ENCODE data around the gene STPG4.
"Not testable (repeated sequence)": the region's sequence is repeated elsewhere in the genome, so short reads cannot be mapped to it uniquely, and the experiment has no call there.

STPG4 gene

GRCh38 chr2:47173986-47174732, 19.1 kb upstream of the STPG4 start:
- DNase-seq (ENCODE audit: low read depth in 2 of 2), result no peak

GRCh38 chr2:47172922-47173695, 18.0 kb upstream of the STPG4 start:
- DNase-seq (ENCODE audit: low read depth in 2 of 2), result no peak

DNA sequence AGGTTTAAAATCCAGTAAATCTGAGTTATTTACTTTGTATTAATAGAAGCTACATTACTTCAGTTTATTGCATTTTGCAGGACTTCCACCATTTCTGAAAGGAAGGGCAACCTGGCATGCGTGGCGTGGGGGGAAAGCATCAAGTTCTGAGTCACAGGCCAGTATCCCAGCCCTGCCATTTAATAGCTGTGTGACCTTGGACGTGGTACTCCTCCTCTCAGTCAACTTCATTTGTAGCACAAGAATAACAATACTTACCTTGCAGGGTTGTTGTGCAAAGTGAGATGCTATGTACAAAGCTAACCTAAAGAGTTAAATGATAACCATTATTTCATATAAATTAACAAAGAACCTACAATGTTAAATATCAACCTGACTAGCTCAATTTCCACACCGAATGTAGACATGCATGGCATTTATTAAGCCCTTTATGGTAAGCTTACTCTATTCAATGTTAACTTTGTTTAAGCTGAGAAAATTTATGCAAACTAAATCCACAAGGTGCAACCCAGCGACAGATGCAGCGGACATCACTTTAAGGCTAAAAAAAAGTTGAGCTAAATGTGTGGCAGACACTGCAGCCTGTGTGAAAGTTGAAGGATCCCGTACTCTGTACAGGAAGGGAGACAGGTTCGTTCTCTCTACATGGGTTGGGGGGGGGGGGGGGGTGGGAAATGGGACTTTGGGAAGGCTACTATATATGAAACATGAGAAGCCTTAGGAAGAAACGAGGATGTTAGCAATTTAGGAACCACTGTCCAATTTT, 17.2 kb upstream of the STPG4 start:
- DNase-seq (ENCODE audit: low read depth in 2 of 2), result no peak

DNA sequence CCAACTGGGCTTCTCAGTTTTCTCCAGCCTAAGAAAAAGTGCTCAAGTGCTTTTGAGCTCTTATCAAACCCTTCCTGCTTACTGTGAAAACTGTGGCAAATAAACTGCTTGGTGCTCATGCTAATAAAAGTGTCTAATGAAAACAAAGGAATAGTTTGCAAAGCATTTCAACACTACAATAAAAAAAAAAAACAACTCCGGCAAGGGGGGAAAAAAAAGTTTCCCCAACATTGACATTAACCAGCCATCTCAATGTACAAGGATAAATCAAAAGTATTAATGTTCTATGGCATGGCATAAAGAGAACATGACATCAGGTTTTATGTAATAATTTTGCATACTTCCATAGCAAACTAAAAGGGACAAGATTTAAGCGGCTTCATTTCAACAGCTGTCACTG, 14.7 kb upstream of the STPG4 start:
- DNase-seq (ENCODE audit: low read depth in 2 of 2), result no peak

DNA sequence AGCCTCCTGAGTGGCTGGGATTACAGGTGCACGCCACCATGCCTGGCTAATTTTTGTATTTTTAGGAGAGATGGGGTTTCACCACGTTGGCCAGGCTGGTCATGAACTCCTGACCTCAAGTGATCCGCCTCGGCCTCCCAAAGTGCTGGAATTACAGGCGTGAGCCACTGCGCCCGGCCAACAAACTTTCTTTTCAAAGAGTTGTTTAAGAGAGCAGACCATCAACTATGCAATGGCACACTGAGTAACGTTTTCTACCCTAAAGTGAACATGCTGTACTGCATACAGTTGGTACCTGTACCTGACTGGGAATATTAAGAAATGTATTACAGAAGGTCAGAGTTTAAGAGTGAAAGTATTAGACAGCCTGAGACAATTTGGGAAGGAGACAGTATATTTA, 13.8 kb upstream of the STPG4 start:
- DNase-seq (ENCODE audit: low read depth in 2 of 2), result not testable (repeated sequence)

- DNase-seq (ENCODE audit: low read depth in 2 of 2), result no peak
Observed at GRCh38 chr2:47167149-47167548, 12.0 kb upstream of the STPG4 start.

- no peak for DNase-seq (ENCODE audit: low read depth in 2 of 2)
Observed at GRCh38 chr2:47165001-47165555, 10.0 kb upstream of the STPG4 start.

DNA sequence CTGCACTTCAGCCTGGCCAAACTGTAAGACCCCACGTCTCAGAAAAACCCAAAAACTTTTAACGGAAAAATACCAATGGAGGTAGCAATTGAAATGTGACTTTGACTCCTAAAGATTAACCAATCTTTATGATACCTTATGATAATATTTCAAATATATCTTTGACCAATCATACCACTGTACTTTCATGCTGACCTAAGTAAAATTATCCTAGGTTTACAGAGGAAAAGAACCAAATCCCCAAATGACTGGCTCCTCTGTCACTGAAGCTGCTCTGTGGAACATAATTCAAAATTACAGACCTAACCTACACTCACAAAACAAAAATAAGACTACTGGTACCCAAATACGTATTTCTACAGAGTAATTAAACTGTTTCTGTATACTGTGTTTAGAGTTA, 7.7 kb upstream of the STPG4 start:
- no peak for DNase-seq (ENCODE audit: low read depth in 2 of 2)

DNA sequence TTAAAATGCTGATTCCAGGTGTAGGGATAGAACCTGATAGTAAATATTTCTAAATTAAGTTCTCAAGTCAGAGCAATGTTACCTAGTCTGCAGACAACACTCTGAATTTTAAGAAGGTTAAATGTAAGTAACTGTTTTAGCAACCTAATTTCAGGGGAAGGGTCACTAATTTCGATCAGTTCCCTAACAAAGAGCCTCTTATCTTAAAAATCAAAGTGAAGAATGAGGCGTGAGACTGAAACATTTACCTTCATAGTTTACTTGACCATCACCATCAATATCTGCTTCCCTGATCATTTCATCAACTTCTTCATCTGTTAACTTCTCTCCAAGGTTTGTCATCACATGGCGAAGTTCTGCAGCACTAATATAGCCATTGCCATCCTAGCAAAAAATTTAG, 6.4 kb upstream of the STPG4 start:
- DNase-seq (ENCODE audit: low read depth in 2 of 2), result no peak

DNA sequence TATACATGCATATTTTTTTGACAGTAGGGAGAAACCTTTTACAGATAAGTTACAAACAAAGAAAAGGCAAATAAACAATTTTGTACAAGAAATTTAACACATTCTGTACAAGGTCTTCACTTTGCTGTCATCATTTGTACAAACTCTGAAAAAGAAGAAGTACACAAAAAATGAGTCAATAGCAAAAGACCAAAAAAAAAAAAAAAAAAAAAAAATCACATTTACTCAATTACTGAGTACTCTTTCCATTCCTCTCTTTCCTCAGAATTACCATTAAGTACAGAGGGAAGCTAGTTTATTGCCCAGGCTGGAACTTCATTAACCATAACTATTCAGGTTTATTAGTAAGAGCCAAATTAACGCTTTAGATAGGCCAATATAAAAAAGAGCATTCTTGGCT, 5.6 kb upstream of the STPG4 start:
- DNase-seq (ENCODE audit: low read depth in 2 of 2), result no peak

DNA sequence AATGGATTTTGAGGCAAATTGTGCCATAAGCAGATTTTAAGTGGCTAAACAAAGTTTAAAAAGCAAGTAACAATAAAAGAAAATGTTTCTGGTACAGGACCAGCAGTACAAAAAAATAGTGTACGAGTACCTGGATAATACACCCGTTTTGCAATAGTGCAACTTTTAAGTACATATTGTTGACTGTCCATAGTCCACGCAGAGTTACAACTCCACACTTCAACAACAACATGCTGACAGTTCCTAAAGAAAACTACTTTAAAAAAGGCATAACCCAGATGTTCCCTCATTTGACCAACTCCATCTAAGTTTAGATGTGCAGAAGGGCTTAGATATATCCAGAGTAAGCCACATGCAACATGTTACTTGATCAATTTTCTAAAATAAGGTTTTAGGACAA, 5.1 kb upstream of the STPG4 start:
- no peak for DNase-seq (ENCODE audit: low read depth in 2 of 2)

DNA sequence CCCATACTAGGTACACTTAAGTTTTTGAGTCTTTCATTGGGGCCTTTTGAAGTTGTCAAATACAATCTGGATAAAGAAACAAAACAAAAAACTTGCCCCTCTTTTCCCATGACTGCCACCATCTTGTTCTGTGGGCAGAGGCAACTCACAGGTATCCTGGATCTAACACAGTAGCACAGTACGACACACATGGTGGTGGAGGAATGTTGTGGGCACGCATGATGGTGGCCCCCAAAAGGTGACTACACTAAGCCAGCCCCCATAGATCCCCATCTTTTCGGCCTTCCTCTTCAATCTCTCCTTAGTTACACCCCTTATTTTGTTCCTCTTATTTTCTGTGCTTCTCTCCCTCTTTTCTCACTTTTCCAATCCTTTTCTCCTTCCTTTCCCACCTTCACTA, 4.5 kb upstream of the STPG4 start:
- DNase-seq (ENCODE audit: low read depth in 2 of 2), result no peak

GRCh38 chr2:47158576-47158975, 3.5 kb upstream of the STPG4 start:
- DNase-seq (ENCODE audit: low read depth in 2 of 2), result no peak

GRCh38 chr2:47152803-47153202, 2.3 kb downstream of the STPG4 start:
- no peak for DNase-seq (ENCODE audit: low read depth in 2 of 2)

DNA sequence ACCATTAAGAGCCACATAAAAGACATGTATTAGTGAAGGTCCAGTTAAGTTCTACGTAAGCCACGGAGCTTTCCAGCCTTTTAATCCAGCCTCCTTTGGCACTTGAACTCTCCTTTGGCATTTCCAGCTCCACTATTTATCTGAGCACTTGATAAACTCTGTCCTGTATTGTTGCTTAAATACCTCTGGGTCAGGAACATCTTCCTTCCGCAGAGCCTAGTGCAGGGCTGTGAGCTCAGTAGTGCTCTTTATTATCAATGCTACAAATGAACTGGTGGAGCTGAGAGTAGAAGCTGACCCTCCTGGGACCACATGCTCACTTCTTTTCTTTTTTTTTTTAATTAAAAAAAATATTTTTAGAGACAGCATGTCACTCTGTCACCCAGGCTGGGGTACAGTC, 4.9 kb downstream of the STPG4 start:
- DNase-seq (ENCODE audit: low read depth in 2 of 2), result no peak

DNA sequence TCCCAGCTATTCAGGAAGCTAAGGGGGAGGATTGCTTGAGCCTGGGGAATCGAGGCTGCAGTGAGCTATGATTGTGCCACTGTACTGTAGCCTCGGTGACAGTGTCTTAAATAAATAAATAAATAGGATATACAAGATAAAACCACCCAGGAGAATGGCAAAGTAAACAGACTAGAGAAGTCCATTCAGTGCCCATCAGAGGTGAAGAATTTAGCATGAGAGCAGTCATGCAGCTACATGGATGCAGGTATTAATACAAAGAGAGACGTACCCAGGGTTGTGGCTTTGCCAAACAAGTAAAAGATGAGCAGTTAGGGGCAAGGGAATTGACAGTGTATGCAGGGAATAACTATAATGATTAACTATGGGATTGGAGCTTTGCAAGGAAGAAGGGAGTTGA, 8.1 kb downstream of the STPG4 start:
- DNase-seq (ENCODE audit: low read depth in 2 of 2), result no peak

- DNase-seq (ENCODE audit: low read depth in 2 of 2), result no peak
Observed at GRCh38 chr2:47145466-47145865, 9.6 kb downstream of the STPG4 start.

DNA sequence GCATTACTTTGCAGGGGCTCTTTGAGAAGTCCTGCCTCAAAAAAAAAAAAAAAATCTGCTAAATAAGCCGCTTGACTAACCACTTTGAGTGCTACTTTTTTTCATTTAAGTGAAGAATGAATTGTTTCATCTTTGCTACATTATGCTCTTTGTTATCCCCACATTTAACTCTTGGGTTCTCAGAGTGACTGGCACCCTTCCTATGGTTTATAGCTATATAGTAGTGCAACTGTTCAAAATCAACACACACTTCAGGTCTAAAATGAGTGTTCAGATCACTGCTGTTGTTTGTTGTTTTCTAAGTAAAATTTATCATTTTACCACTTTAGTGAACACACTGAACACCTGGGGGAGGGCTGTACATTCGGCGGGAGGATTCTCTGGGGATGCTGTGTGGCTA, 13.6 kb downstream of the STPG4 start:
- DNase-seq (ENCODE audit: low read depth in 2 of 2), result no peak

- DNase-seq (ENCODE audit: low read depth in 2 of 2), result no peak
Observed at GRCh38 chr2:47134386-47135090, 20.6 kb downstream of the STPG4 start.

- no peak for DNase-seq (ENCODE audit: low read depth in 2 of 2)
Observed at GRCh38 chr2:47133046-47133445, 22.1 kb downstream of the STPG4 start.

GRCh38 chr2:47129191-47129706, 25.9 kb downstream of the STPG4 start:
- DNase-seq (ENCODE audit: low read depth in 2 of 2), result no peak

DNA sequence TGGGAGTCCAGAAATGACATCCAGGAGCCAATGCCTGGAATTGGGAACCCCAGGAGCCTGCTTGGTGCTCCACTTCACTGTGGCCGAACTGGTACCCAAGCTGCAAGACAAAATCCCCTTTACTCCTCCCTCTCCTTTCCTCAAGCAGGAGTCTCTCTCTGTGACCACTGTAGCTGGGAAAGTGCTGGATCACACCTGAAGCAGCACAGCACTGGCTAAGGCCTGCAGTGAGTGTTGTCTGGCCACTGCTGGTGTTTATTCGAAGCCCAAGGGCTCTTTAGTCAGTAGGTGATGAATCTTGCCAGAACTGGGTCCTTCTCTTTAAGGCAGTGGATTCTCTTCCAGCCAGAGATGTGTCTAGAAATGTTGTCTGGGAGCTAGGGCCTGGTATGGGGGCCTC, 26.4 kb downstream of the STPG4 start:
- DNase-seq (ENCODE audit: low read depth in 2 of 2), result no peak
